ENCODE measurements around the gene PHC3. TPM values are rescaled to one million over a fixed set of nuclear protein-coding genes. Genes with fewer than 3 reads are reported as not detected.
"Not testable (repeated sequence)": the region's sequence is repeated elsewhere in the genome, so short reads cannot be mapped to it uniquely, and the experiment has no call there.

Gene PHC3
- total RNA-seq, 2 donors from 2014 or later, result 49.3 to 51.1 TPM

DNA sequence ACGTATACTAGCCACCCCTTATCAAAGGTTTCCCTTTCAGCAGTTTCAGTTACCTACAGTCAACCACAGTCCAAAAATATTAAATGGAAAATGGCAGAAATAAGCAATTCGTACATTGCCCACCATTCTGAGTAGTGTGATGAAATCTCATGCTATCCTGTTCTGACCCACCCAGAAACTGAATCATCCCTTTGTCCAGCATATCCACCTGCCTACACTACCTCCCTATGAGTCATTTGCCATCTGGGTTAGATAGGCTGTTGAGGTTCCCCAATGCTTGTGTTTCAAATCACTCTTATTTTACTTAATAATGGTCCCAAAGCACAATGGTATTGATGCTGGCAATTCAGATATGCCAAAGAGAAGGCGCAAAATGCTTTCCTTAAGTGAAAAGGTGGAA lies 15.3 kb upstream of the PHC3 start:
- ATAC-seq, result no peak
- intact Hi-C loops (cut with DNase I, micrococcal nuclease), result no loop called here
- no peak for DNase-seq

DNA sequence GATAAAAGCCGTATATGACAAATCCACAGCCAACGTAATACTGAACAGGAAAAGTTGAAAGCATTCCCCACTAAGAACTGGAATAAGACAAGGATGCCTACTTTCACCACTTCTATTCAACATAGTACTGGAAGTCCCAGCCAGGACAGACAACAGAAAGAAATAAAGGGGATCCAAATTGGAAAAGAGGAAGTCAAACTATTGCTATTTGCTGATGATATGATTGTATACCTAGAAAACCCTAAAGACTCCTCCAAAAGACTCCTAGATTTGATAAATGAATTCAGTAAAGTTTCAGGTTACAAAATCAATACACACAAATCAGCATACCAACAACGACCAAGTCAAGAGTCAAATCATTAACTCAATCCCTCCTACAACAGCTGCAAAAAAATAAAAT lies 14.2 kb upstream of the PHC3 start:
- intact Hi-C loops (cut with DNase I, micrococcal nuclease); DNase-seq; ATAC-seq: not testable (repeated sequence)

DNA sequence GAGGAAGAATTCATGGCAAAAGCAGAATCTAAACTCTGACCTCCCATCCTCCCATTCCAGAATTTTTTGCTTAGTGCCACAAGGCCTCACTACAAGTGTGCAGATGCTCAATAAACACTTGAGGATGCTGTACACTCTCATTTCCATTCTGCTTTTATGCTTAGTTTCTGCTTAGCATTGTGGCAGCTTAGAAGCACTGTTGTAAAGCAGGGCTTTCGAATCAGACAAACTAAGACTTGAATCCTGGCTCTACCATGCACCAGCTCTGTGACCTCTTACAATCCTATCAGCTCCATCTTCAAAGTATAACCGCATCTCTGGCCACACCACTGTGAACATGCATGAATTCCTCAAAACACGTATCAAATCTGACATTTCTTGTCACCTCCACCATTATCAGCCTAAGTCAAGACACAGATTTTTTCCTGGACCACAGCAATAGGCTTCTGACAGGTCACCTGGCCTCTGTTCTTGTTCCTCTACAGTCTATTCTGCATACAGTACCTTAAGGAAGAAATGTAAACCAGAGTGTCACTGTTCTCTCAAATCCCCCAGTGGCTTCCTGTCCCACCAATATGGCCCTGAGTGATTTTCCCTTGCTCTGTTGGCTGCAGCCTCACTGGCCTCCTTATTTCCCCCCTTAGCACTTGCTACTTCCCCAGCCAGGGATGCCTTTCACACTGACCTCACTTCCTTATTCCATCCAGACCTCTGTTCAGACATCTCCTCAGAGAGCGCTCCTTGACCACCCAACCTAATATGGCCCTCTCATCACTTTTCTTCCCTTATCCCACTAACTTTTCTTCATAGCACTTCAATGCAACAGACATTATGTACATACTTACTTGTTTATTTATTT lies 8.1 kb upstream of the PHC3 start:
- no peak for DNase-seq
- intact Hi-C loops (cut with DNase I, micrococcal nuclease), result no loop called here
- no peak for ATAC-seq

GRCh38 chr3:170180079-170180907 lies 1.2 kb downstream of the PHC3 start:
- intact Hi-C loops (cut with DNase I, micrococcal nuclease), result no loop called here
- ATAC-seq (peak; percentile 47), DNase-seq (no peak)

DNA sequence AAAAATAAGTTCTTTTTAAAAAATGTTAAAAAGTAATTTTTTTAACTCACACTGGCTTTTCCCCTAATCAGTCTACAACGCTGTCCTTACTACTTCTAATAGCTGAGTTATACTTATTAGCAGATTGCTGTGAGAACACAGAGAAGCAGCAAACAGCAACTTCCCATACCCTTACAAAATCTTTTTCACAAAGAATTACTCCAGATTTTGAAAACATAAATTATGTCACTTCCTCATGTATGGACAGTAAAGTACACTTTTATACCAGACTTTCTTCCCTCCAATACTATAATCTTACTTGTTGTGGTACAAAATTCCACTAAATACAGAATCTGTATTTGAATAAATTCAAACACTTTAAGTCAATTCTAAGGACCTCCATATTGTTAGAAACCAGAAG lies 2.1 kb downstream of the PHC3 start:
- ATAC-seq, result no peak
- intact Hi-C loops (cut with DNase I, micrococcal nuclease), result no loop called here
- DNase-seq, result no peak

GRCh38 chr3:170178651-170179050 lies 2.9 kb downstream of the PHC3 start:
- ATAC-seq, result no peak
- no peak for DNase-seq
- intact Hi-C loops (cut with DNase I, micrococcal nuclease), result no loop called here

DNA sequence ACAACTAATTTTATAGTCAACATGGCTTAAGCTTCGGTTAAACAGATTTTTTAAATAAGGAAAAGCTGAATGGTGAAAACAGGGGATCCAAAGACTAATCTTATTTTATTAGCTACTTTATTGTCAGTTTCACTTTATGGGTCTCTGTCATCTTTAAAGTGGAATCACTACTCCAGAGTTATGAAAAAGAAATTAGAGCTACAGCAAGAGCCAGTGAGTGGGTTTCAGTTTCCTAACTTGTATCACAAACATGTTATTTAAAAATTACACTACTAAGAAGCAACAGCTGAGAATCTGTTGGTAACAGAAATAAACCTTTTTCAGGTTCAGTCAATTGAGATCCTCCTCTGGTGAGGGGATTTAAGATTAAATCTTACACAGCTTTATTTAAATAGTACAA lies 10.0 kb downstream of the PHC3 start:
- intact Hi-C loops (cut with DNase I, micrococcal nuclease), result no loop called here
- no peak for DNase-seq
- no peak for ATAC-seq

DNA sequence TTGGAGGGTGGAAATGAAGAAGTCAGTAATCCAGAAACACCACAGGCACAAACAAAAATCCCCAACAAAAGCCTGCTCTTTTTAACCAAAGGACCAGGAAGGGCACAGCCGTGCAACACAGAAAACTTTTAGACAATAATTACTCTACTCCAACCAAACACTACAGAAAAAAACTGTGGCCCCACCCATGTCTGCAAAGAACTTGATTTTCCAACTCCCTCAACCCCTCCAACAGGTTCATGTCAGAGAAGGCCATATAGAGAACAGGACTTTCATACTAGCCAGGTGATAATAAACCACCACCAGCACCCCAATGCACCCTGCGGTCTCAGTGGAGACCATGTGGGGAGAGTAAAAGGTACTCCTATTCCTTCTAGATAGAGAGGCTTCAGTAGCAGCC lies 16.8 kb downstream of the PHC3 start:
- peak; percentile 88 for ATAC-seq
- intact Hi-C loops (cut with DNase I, micrococcal nuclease), result no loop called here
- no peak for DNase-seq

DNA sequence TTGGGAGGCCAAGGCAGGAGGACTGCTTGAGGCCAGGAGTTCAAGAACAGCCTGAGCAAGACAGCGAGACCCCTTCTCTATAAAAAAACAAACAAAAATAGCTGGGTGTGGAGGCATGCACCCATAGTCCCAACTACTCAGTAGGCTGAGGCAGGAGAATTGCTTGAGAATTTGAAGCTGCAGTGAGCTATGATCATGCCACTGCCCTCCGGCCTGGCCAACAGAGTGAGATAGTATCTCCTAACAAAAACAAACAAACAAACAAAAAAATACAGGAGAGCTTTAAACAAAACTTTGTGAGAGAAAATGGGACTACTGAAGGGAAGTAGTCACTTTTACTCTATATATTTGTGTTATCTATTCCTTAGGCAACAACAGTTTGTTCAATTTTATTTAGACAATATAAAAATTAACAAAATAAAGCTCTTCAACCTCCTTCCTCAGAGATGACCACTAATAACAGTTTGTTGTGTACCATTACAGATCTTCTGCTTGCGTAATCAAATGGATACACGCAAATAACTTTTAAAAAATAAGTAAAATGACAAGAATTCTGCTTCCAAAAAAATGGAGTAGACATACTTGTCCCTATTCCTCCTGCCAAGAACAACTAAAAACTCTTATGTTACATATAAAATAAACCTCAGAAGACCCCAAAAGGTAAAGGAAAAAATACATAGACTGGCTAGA lies 17.4 kb downstream of the PHC3 start:
- intact Hi-C loops (cut with DNase I, micrococcal nuclease), result no loop called here
- no peak for ATAC-seq
- DNase-seq, result no peak

GRCh38 chr3:170162630-170163029 lies 18.9 kb downstream of the PHC3 start:
- DNase-seq, result no peak
- intact Hi-C loops (cut with DNase I, micrococcal nuclease), result no loop called here
- ATAC-seq, result no peak

- intact Hi-C loops (cut with DNase I, micrococcal nuclease), result no loop called here
- DNase-seq, result no peak
- ATAC-seq, result no peak
Measured at GRCh38 chr3:170162052-170162451, 19.5 kb downstream of the PHC3 start.

- peak; percentile 46 for ATAC-seq
- intact Hi-C loops (cut with DNase I, micrococcal nuclease), result no loop called here
- no peak for DNase-seq
Measured at GRCh38 chr3:170159933-170160332, 21.6 kb downstream of the PHC3 start.

DNA sequence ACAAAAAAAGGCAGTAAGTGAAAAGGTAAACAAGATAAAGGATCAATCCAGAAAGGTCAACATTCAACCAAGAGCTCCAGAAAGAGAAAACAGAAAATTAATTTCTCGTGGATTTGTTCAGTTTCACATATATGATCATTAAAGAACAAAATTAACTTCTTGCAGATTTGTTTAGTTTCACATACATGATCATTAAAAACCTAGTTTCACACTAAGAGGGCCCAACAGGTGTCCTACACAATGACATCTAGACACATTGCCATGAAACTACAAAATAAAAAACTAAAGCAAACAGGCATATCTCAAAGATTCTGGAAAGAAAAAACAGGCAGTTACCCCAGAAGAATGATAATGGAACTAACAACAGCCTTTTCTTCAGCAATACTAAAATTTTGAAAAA lies 22.1 kb downstream of the PHC3 start:
- ATAC-seq (no peak), DNase-seq (no peak)
- intact Hi-C loops (cut with DNase I, micrococcal nuclease), result no loop called here

DNA sequence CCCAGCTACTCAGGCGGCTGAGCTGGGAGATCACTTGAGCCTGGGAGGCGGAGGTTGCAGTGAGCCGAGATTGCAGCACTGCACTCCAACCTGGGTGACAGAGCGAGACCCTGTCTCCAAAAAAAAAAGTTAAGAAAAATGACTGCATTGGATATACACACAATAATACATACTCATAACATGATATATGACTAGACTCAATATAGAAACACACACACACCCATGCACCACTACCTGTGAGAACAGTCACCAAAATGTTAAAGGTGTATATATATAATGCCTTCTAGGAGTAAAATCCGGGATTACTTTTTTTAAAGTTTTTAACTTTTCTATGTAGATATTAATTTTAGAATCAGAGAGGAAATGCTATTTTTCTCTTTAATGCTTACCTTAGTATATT lies 25.9 kb downstream of the PHC3 start:
- no peak for ATAC-seq

DNA sequence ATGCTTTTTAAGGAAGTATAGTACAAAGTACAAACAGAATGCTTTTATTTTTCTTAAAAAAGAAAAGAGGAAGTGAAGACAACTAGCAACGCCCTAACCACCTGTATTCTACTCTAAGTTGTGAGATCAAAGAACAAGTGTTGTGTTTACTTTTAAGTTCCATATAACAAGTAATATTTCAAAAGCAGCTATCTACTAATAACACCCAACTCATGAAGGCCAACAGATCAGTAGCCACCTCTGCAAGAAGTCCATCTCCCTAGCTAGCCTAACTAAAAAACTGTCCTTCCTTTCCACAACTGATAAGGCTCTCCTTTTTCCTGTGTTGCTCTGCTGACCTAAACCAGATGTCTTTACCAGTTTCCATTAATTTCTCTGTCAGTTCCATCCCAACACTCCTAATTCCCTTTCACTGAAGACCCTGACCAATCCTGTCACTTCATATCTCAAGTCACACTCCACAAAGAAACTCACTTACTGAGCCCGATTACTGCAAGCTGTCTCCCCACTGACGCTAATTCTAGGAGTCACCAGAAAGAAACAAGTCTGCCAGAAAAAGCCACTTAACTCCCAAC lies 26.9 kb downstream of the PHC3 start:
- ATAC-seq (peak; percentile 93), DNase-seq (no peak)
- intact Hi-C loops (cut with DNase I, micrococcal nuclease), result no loop called here

More for the DNA sequence above, 25.9 kb downstream of the PHC3 start:
- DNase-seq, result no peak
- intact Hi-C loops (cut with DNase I, micrococcal nuclease), result no loop called here

GRCh38 chr3:170154084-170154483 lies 27.4 kb downstream of the PHC3 start:
- ATAC-seq, result no peak
- intact Hi-C loops (cut with DNase I, micrococcal nuclease), result no loop called here

DNA sequence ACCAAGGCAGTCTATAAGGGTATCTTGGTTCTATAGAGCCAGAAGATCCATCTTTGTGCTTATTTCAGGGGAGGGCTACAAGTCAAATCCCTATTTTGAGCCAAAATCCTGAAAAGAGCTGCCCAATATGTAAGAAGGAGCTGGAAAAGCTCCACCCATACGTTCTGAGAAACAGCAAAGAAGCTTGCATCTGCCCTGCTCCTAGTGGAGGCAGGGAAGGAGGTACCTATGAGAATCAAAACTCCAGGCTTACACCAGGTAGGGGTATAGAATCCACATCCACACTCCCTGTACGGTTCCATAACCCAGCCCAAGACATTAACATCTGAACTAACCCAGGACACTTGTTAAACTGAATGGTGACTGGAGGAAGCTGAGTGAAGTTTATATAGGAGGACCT lies 30.0 kb downstream of the PHC3 start:
- no peak for DNase-seq
- intact Hi-C loops (cut with DNase I, micrococcal nuclease), result no loop called here

More at GRCh38 chr3:170154084-170154483, 27.4 kb downstream of the PHC3 start:
- DNase-seq, result no peak

DNA sequence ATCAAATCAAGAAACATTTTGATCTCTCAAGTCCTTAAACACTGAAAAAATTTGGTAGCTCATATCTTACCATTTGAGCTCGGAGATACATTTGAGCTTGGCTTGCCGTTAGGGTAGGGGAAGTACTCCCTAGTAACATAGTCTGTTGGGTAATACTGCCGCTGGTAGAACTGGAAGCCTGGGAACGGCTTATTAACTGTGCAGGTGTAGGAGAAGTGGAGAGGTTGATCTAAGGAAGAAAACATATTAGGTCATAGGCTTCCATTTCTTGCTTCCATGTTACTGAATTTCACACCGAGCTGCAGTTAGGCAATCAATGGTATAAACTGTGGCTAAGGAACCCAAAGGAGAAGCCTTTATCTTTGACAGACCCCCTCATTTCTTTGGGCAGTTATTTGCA lies 32.5 kb downstream of the PHC3 start:
- ATAC-seq (no peak), DNase-seq (no peak)
- intact Hi-C loops (cut with DNase I, micrococcal nuclease), result no loop called here

More for the DNA sequence above, 30.0 kb downstream of the PHC3 start:
- no peak for ATAC-seq

DNA sequence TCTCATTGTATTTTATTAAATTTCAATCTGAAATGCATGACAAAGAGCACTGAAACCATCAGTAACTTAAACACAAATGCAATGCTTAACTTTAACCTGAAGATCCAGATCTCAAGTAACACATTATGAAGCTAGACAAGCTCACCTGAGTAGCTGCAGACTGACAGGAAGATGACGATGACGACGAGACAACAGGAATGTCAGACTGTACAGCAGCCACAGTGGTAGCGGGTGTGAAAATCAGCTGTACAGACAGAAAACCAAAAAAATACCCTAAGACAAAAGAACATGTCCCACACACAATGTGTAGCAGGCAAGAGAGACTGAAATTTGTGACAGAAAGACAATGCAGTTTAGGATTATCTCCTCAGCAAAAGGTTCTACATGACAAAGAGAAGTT lies 36.3 kb downstream of the PHC3 start:
- no peak for ATAC-seq
- DNase-seq, result no peak
- intact Hi-C loops (cut with DNase I, micrococcal nuclease), result no loop called here

All from left colon (tissue), 2 donors.